ENCODE data around the gene EVA1A.

Gene EVA1A

GRCh38 chr2:75539955-75540716, 20.6 kb downstream of the EVA1A start:
- no peak for DNase-seq

GRCh38 chr2:75538521-75539490, 21.9 kb downstream of the EVA1A start:
- no peak for DNase-seq

GRCh38 chr2:75537658-75538057, 23.1 kb downstream of the EVA1A start:
- DNase-seq = no peak

- no peak for DNase-seq
Measured at GRCh38 chr2:75533135-75533534, 27.6 kb downstream of the EVA1A start.

GRCh38 chr2:75532488-75532887, 28.3 kb downstream of the EVA1A start:
- no peak for DNase-seq

GRCh38 chr2:75528221-75528977, 32.3 kb downstream of the EVA1A start:
- DNase-seq = no peak

GRCh38 chr2:75527676-75528075, 33.1 kb downstream of the EVA1A start:
- DNase-seq = no peak

- DNase-seq = no peak
Measured at GRCh38 chr2:75526842-75527241, 33.9 kb downstream of the EVA1A start.

GRCh38 chr2:75525434-75526310, 35.1 kb downstream of the EVA1A start:
- DNase-seq = no peak

GRCh38 chr2:75524276-75524911, 36.3 kb downstream of the EVA1A start:
- DNase-seq = no peak

GRCh38 chr2:75523313-75524275, 37.1 kb downstream of the EVA1A start:
- DNase-seq = no peak

- DNase-seq = no peak
Measured at GRCh38 chr2:75522543-75523312, 38.0 kb downstream of the EVA1A start.

- DNase-seq = no peak
Measured at GRCh38 chr2:75521225-75521872, 39.4 kb downstream of the EVA1A start.

GRCh38 chr2:75519843-75520242, 40.9 kb downstream of the EVA1A start:
- DNase-seq = no peak

GRCh38 chr2:75518638-75519465, 41.9 kb downstream of the EVA1A start:
- DNase-seq = no peak

GRCh38 chr2:75517547-75518230, 43.0 kb downstream of the EVA1A start:
- no peak for DNase-seq

Data from CD4-positive, alpha-beta T cell treated with Interleukin-6 for 4 hours (primary cell).